H1 (cell line): ENCODE measurements around the gene OR2AE1. TPM values are rescaled to one million over a fixed set of nuclear protein-coding genes. Genes with fewer than 3 reads are reported as not detected.

Source experiments
- CTCF ChIA-PET: fragments of 300-600 bp; sonication (Branson Sonifier 250); formaldehyde crosslinking; loops from one replicate; lab custom pipeline; 2021; ENCODE audit not compliant: partially characterized antibody; lab: Charles Lee
- POLR2A ChIA-PET: fragments of 300-600 bp; sonication (Branson Sonifier 250); formaldehyde crosslinking; loops from one replicate; lab custom pipeline; 2021; ENCODE audit warnings: inconsistent platforms; ENCODE audit not compliant: partially characterized antibody; lab: Charles Lee
- DNase-seq, 2 experiments: peaks; one replicate each; pipeline versions ENCODE4 v3.0.0 to v3.0.0-alpha.2; 2010 to 2022; ENCODE audit warnings: low spot score in 2 of 2, low read depth in 1 of 2, mixed read lengths in 1 of 2
- FAIRE-seq: peaks from 2 replicates; lab custom pipeline; 2011; peaks lifted over from hg19 to GRCh38; lab: Jason Lieb, UNC
- H2AFZ ChIP-seq: 2 replicates; pipeline ENCODE4 v1.8.1; 2012; ENCODE audit warnings: low read length, inconsistent platforms
- H2AK5ac ChIP-seq: 2 replicates; pipeline ENCODE4 v1.6.1; 2013; ENCODE audit warnings: low read depth, low read length
- H2BK120ac ChIP-seq: replicated peaks from 2 replicates; pipeline ENCODE3; 2013; ENCODE audit warnings: low read depth, low read length, inconsistent platforms
- H2BK12ac ChIP-seq: 2 replicates; pipeline ENCODE4 v1.6.1; 2013; ENCODE audit warnings: low read depth, low read length
- H2BK15ac ChIP-seq: 2 replicates; pipeline ENCODE4 v1.6.1; 2013; ENCODE audit warnings: low read length
- H2BK20ac ChIP-seq: 2 replicates; pipeline ENCODE4 v1.6.1; 2013; ENCODE audit warnings: low read length
- H2BK5ac ChIP-seq: 2 replicates; pipeline ENCODE4 v1.6.1; 2013; ENCODE audit warnings: low read depth, low read length
- H3K14ac ChIP-seq: 2 replicates; pipeline ENCODE4 v1.6.1; 2013; ENCODE audit warnings: inconsistent platforms; ENCODE audit not compliant: insufficient read length
- H3K18ac ChIP-seq: 2 replicates; pipeline ENCODE4 v1.6.1; 2013; ENCODE audit warnings: low read length; ENCODE audit errors: extremely low read depth
- H3K23ac ChIP-seq: 2 replicates; pipeline ENCODE4 v1.6.1; 2013; ENCODE audit warnings: inconsistent platforms; ENCODE audit not compliant: insufficient read length
- H3K23me2 ChIP-seq: 2 replicates; pipeline ENCODE4 v1.6.1; 2013; ENCODE audit warnings: low read depth, low read length
- H3K27ac ChIP-seq: 2 replicates; pipeline ENCODE4 v1.6.1; 2011; ENCODE audit warnings: low read depth, low read length, inconsistent platforms
- H3K27me3 ChIP-seq, 4 experiments: replicated peaks in 1 of 4; 1 replicate in 1 of 4; 2 replicates in 3 of 4; pipeline versions ENCODE4 v1.6.1 to v1.8.1; 2011 to 2013; ENCODE audit warnings: low read length in 3 of 4, mild to moderate bottlenecking in 3 of 4, inconsistent platforms in 2 of 4, mixed read lengths in 2 of 4, moderate library complexity in 1 of 4; ENCODE audit not compliant: control insufficient read depth in 3 of 4, insufficient read depth in 3 of 4; ENCODE audit errors: extremely low read depth in 1 of 4
- H3K36me3 ChIP-seq, 4 experiments: 2 replicates each; pipeline versions ENCODE4 v1.6.1 to v1.8.1; 2011 to 2013; ENCODE audit warnings: mild to moderate bottlenecking in 4 of 4, low read length in 3 of 4, moderate library complexity in 2 of 4, control low read depth in 1 of 4, inconsistent platforms in 1 of 4; ENCODE audit not compliant: insufficient read depth in 4 of 4, control insufficient read depth in 2 of 4
- H3K4ac ChIP-seq: replicated peaks from 2 replicates; pipeline ENCODE3; 2013; ENCODE audit warnings: low read length, low read depth, mixed read lengths, inconsistent platforms; ENCODE audit not compliant: insufficient read length
- H3K4me1 ChIP-seq, 4 experiments: replicated peaks in 1 of 4; 1 replicate in 1 of 4; 2 replicates in 3 of 4; pipeline versions ENCODE4 v1.6.1 to v1.8.1; 2011 to 2013; ENCODE audit warnings: low read length in 3 of 4, inconsistent platforms in 2 of 4, mixed read lengths in 1 of 4; ENCODE audit not compliant: insufficient read depth in 4 of 4, control insufficient read depth in 3 of 4
- H3K4me2 ChIP-seq, 2 experiments: 2 replicates each; pipeline versions ENCODE4 v1.6.1 to v1.8.1; 2011 to 2013; ENCODE audit warnings: low read depth in 2 of 2, low read length in 2 of 2, control low read depth in 1 of 2, inconsistent platforms in 1 of 2, mild to moderate bottlenecking in 1 of 2; ENCODE audit not compliant: insufficient read depth in 1 of 2
- H3K4me3 ChIP-seq, 4 experiments: fragments of 200-600, 300-600 bp in 1 of 4; sonication (generic), shearing (Covaris generic), sonication (Bioruptor Twin) in 1 of 4; 2 replicates each; pipeline versions ENCODE4 v1.5.1 to v1.8.1; 2011 to 2016; ENCODE audit warnings: low read length in 4 of 4, low read depth in 3 of 4, control low read depth in 2 of 4, inconsistent platforms in 2 of 4, mild to moderate bottlenecking in 2 of 4, mixed read lengths in 1 of 4, moderate library complexity in 1 of 4; ENCODE audit not compliant: insufficient read depth in 2 of 4; ENCODE audit errors: extremely low read depth in 1 of 4
- H3K56ac ChIP-seq: replicated peaks from 2 replicates; pipeline ENCODE3; 2013; ENCODE audit warnings: low read depth, mild to moderate bottlenecking, mixed read lengths, low read length, inconsistent platforms; ENCODE audit not compliant: insufficient read length
- H3K79me1 ChIP-seq: 2 replicates; pipeline ENCODE4 v1.6.1; 2013; ENCODE audit warnings: low read depth, low read length, control low read depth
- H3K79me2 ChIP-seq, 2 experiments: 2 replicates each; pipeline versions ENCODE4 v1.6.1 to v1.8.1; 2012 to 2013; ENCODE audit warnings: low read length in 2 of 2, mild to moderate bottlenecking in 2 of 2, inconsistent platforms in 1 of 2; ENCODE audit not compliant: insufficient read depth in 2 of 2, control insufficient read depth in 1 of 2
- H3K9ac ChIP-seq, 4 experiments: replicated peaks in 1 of 4; 1 replicate in 1 of 4; 2 replicates in 3 of 4; pipeline versions ENCODE4 v1.6.1 to v1.8.1; 2011 to 2013; ENCODE audit warnings: low read depth in 3 of 4, low read length in 3 of 4, control low read depth in 2 of 4, mild to moderate bottlenecking in 2 of 4, moderate library complexity in 2 of 4, inconsistent platforms in 1 of 4; ENCODE audit errors: extremely low read depth in 1 of 4
- H3K9me3 ChIP-seq, 2 experiments: 2 replicates each; pipeline versions ENCODE4 v1.6.1 to v1.8.1; 2012 to 2013; ENCODE audit warnings: mild to moderate bottlenecking in 2 of 2, moderate library complexity in 2 of 2, control low read depth in 1 of 2, inconsistent platforms in 1 of 2, low read depth in 1 of 2, low read length in 1 of 2, mixed read lengths in 1 of 2; ENCODE audit not compliant: insufficient read depth in 2 of 2
- H4K20me1 ChIP-seq, 2 experiments: replicated peaks in 1 of 2; 2 replicates each; pipeline versions ENCODE3 to v1.8.1; 2011 to 2013; ENCODE audit warnings: inconsistent platforms in 2 of 2, low read length in 2 of 2, mild to moderate bottlenecking in 1 of 2; ENCODE audit not compliant: insufficient read depth in 2 of 2, control insufficient read depth in 1 of 2
- H4K5ac ChIP-seq: 2 replicates; pipeline ENCODE4 v1.6.1; 2013; ENCODE audit warnings: low read length, low read depth, mixed read lengths, inconsistent platforms; ENCODE audit not compliant: insufficient read length
- H4K8ac ChIP-seq: 2 replicates; pipeline ENCODE4 v1.8.0; 2013; ENCODE audit warnings: mild to moderate bottlenecking, moderate library complexity, low read length, inconsistent platforms; ENCODE audit not compliant: insufficient read depth; ENCODE audit errors: extremely low read depth
- H4K91ac ChIP-seq: replicated peaks from 2 replicates; pipeline ENCODE3; 2013; ENCODE audit warnings: low read length, mixed read lengths, inconsistent platforms; ENCODE audit not compliant: insufficient read length
- BACH1 ChIP-seq: IDR thresholded peaks from 2 replicates; pipeline ENCODE4 v1.6.1; 2012; ENCODE audit warnings: low read length, improper control_type of control experiment
- CBX8 ChIP-seq: fragments of 300-800, 300-1000 bp; sonication (generic); IDR thresholded peaks from 2 replicates; pipeline ENCODE4 v1.7.1; 2016; ENCODE audit warnings: low read depth, low read length, borderline replicate concordance
- CEBPB ChIP-seq: IDR thresholded peaks from 2 replicates; pipeline ENCODE4 v1.6.1; 2012; ENCODE audit warnings: low read depth, low read length
- EP300 ChIP-seq, 2 experiments: IDR thresholded peaks; 1 replicate in 1 of 2; 2 replicates in 1 of 2; pipeline ENCODE4 v1.6.1; 2011 to 2012; ENCODE audit warnings: low read depth in 2 of 2, low read length in 2 of 2, mild to moderate bottlenecking in 2 of 2, borderline replicate concordance in 1 of 2, inconsistent platforms in 1 of 2, moderate library complexity in 1 of 2
- EZH2 ChIP-seq: fragments of 200-600 bp; sonication (generic); IDR thresholded peaks from 2 replicates; pipeline ENCODE4 v1.7.1; 2012; ENCODE audit warnings: low read depth, mild to moderate bottlenecking, moderate library complexity, low read length, inconsistent platforms; ENCODE audit not compliant: severe bottlenecking
- KDM5A ChIP-seq: fragments of 200-600 bp; IDR thresholded peaks from 2 replicates; pipeline ENCODE4 v1.7.1; 2012; ENCODE audit warnings: mild to moderate bottlenecking, low read length, inconsistent platforms, mixed read lengths
- MAFK ChIP-seq: IDR thresholded peaks from 2 replicates; pipeline ENCODE4 v1.6.1; 2012; ENCODE audit warnings: low read depth, mild to moderate bottlenecking, improper control_type of control experiment, low read length
- PHF8 ChIP-seq: fragments of 200-600 bp; sonication (generic); conservative IDR thresholded peaks from 2 replicates; pipeline ENCODE4 v1.7.1; 2012; ENCODE audit warnings: low read depth, mild to moderate bottlenecking, inconsistent platforms, low read length, moderate library complexity
- POU5F1 ChIP-seq: IDR thresholded peaks from 2 replicates; pipeline ENCODE4 v1.6.1; 2011; ENCODE audit warnings: low read depth, mild to moderate bottlenecking, low read length, moderate library complexity
- RBBP5 ChIP-seq: IDR thresholded peaks from 2 replicates; pipeline ENCODE4 v1.7.1; 2012; ENCODE audit warnings: low read depth, mild to moderate bottlenecking, inconsistent platforms, low read length, moderate library complexity, borderline replicate concordance
- RNF2 ChIP-seq: fragments of 200-900, 300-1000 bp; sonication (generic); IDR thresholded peaks from 2 replicates; pipeline ENCODE4 v1.7.1; 2016; ENCODE audit warnings: borderline replicate concordance, low read depth, mild to moderate bottlenecking, antibody characterized with exemption, low read length; ENCODE audit not compliant: poor library complexity, severe bottlenecking; ENCODE audit errors: missing control alignments
- TBP ChIP-seq: IDR thresholded peaks from 2 replicates; pipeline ENCODE4 v1.6.1; 2011; ENCODE audit warnings: low read depth, low read length, improper control_type of control experiment
- WGBS, 2 experiments: shearing (Covaris generic) in 1 of 2; methylation state at CpG; one replicate each; pipeline versions ENCODE4 v1.1.6 to v1.1.7; 2013 to 2015; ENCODE audit warnings: low lambda C conversion rate in 2 of 2, mixed read lengths in 2 of 2, inconsistent platforms in 1 of 2, low coverage in 1 of 2, missing lambda C conversion rate in 1 of 2; ENCODE audit not compliant: insufficient replicate concordance in 2 of 2, insufficient coverage in 1 of 2, insufficient read length in 1 of 2; ENCODE audit errors: extremely low coverage in 1 of 2, missing lambda C conversion rate in 1 of 2; 5-methylcytosine and 5-hydroxymethylcytosine counted together
- polyA plus RNA-seq, 7 experiments: library from polyadenylated mRNA; depleted of rRNA in 3 of 7; stranded (reverse) in 5 of 7; unstranded in 2 of 7; fragments of >200 nt in 5 of 7; fragments of 200-250 nt in 2 of 7; gene quantifications; 1 replicate in 5 of 7; 2 replicates in 1 of 7; 4 replicates in 1 of 7; pipeline versions ENCODE4 v1.2.1 to v1.2.3, GENCODE V29; 2011 to 2013; ENCODE audit warnings: missing spikeins in 2 of 7, mixed read lengths in 2 of 7
- total RNA-seq: library from RNA; stranded (reverse); fragmentation: NEBNext Ultra II Directional; extraction: Animal tissue kit (Norgen Biotek cat#: 25700); gene quantifications from 2 replicates; pipeline ENCODE4 v1.2.1, GENCODE V29; 2021

OR2AE1 gene
- total and polyA plus RNA-seq, 2 of the 8 experiments (the other 6 are each of a cell fraction or from before 2014, with no cell fraction given) = not detected

DNA sequence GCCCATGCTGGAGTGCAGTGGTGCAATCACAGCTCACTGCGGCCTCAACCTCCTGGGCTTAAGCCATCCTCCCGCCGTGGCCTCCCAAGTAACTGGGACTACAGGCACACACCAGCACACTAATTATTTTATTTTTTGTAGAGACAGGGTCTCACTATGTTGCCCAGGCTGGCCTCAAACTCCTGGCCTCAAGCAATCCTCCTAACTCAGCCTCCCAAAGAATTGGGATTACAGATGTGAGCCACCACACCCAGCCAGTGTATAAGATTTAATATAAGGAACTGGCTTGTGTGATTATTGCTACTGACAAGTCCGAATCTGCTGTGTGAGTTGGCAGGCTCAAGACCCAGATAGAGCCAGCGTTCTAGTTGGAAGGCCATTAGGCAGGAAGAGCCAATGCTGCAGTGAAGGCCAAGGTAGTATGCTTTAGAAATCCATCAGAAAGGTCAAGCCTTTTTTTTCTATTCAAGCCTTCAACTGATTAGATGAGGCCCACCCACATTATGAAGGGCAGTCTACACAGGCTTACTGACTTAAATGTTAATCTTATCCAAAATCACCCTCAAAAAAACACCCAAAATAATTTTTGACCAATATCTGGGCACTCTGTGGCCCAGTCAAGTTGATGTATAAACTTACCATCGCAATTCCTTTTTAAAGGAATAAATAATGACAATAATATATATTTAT is 23.1 kb upstream of the OR2AE1 start:
- Histone ChIP-seq H3K79me1 (no peaks in the 10 kb centered on the region), H3K9ac (no peak overlapping the region), H3K79me2 (no peaks in the 10 kb centered on the region), H3K23ac (no peak overlapping the region), H4K5ac (no peak overlapping the region), H3K27ac (no peak overlapping the region), H3K27me3 (no peaks in the 10 kb centered on the region), H3K4me1 (no peaks in the 10 kb centered on the region), H2BK120ac (no peak overlapping the region), H2BK12ac (no peak overlapping the region), H4K91ac (no peak overlapping the region), H2AK5ac (no peak overlapping the region), H4K8ac (no peak overlapping the region), H3K36me3 (no peaks in the 10 kb centered on the region; a peak in 1 of 8 replicates), H2BK20ac (no peak overlapping the region), H2AFZ (no peak overlapping the region), H2BK5ac (no peak overlapping the region), H3K4me2 (no peak overlapping the region), H3K23me2 (no peaks in the 10 kb centered on the region), H3K4ac (no peak overlapping the region), H3K4me3 (no peak overlapping the region), H2BK15ac (no peak overlapping the region), H3K14ac (no peak overlapping the region), H3K9me3 (no peaks in the 10 kb centered on the region), H3K18ac (no peak overlapping the region), H3K56ac (no peak overlapping the region), H4K20me1 (no peaks in the 10 kb centered on the region)
- FAIRE-seq = no peak
- ChIA-PET CTCF (no interaction called here), POLR2A (no interaction called here)
- no peak for DNase-seq
- 89% methylated on average over 6 of the region's 6 CpGs; no CpG with 5 or more reads in 1 of the 2 experiments for WGBS, 2 experiments
- TF ChIP-seq CBX8 (no peak), EZH2 (no peak), BACH1 (no peak), MAFK (no peak), TBP (no peak), EP300 (IDR thresholded peaks at IDR 0.05; ENCODE audit: borderline replicate concordance in 1 of 2, low read depth in 2 of 2, low read length in 2 of 2) (no peak), POU5F1 (no peak), CEBPB (no peak), RBBP5 (no peak), KDM5A (no peak), RNF2 (no peak), PHF8 (no peak)
